H9 (cell line): ENCODE measurements around the gene RPS6KB2. TPM values are rescaled to one million over a fixed set of nuclear protein-coding genes. Genes with fewer than 3 reads are reported as not detected.

Source experiments
- DNase-seq: peaks from one replicate; pipeline ENCODE4 v3.0.0-alpha.2; 2017
- H2AFZ ChIP-seq: one replicate; pipeline ENCODE4 v1.6.1; 2013; ENCODE audit warnings: mild to moderate bottlenecking, low read length, control low read depth, moderate library complexity
- H2AK5ac ChIP-seq: 2 replicates; pipeline ENCODE4 v1.6.1; 2013; ENCODE audit warnings: low read length, control low read depth, mixed read lengths; ENCODE audit not compliant: insufficient read length
- H2BK120ac ChIP-seq: one replicate; pipeline ENCODE4 v1.6.1; 2013; ENCODE audit warnings: low read depth, mild to moderate bottlenecking, low read length, control low read depth, inconsistent platforms; ENCODE audit not compliant: poor library complexity, severe bottlenecking
- H2BK12ac ChIP-seq: 2 replicates; pipeline ENCODE4 v1.6.1; 2013; ENCODE audit warnings: low read length, control low read depth, mixed read lengths, low read depth; ENCODE audit not compliant: insufficient read length
- H2BK15ac ChIP-seq: 2 replicates; pipeline ENCODE4 v1.6.1; 2013; ENCODE audit warnings: low read depth, low read length, control low read depth
- H2BK20ac ChIP-seq: one replicate; pipeline ENCODE4 v1.6.1; 2013; ENCODE audit warnings: low read depth, mild to moderate bottlenecking, low read length, control low read depth, inconsistent platforms; ENCODE audit not compliant: poor library complexity, severe bottlenecking
- H2BK5ac ChIP-seq: 2 replicates; pipeline ENCODE4 v1.6.1; 2013; ENCODE audit warnings: low read length, control low read depth, mixed read lengths; ENCODE audit not compliant: insufficient read length
- H3K14ac ChIP-seq: 2 replicates; pipeline ENCODE4 v1.6.1; 2013; ENCODE audit warnings: low read length, control low read depth; ENCODE audit not compliant: insufficient read depth
- H3K18ac ChIP-seq: 2 replicates; pipeline ENCODE4 v1.6.1; 2013; ENCODE audit warnings: low read depth, mild to moderate bottlenecking, mixed read lengths, low read length, control low read depth; ENCODE audit not compliant: insufficient read length
- H3K23ac ChIP-seq: 2 replicates; pipeline ENCODE4 v1.6.1; 2013; ENCODE audit warnings: low read length, control low read depth, mixed read lengths, low read depth; ENCODE audit not compliant: insufficient read length
- H3K23me2 ChIP-seq: 2 replicates; pipeline ENCODE4 v1.6.1; 2013; ENCODE audit warnings: low read depth, mild to moderate bottlenecking, mixed read lengths, low read length, control low read depth; ENCODE audit not compliant: insufficient read length, poor library complexity, severe bottlenecking
- H3K27ac ChIP-seq: 2 replicates; pipeline ENCODE4 v1.5.1; 2013; ENCODE audit warnings: low read length, control low read depth, mixed read lengths, low read depth; ENCODE audit not compliant: insufficient read length
- H3K27me3 ChIP-seq: 2 replicates; pipeline ENCODE4 v1.6.1; 2013; ENCODE audit warnings: low read length, control low read depth, inconsistent platforms; ENCODE audit not compliant: insufficient read depth
- H3K4ac ChIP-seq: 2 replicates; pipeline ENCODE4 v1.6.1; 2013; ENCODE audit warnings: low read depth, mild to moderate bottlenecking, control low read depth, inconsistent platforms, low read length, moderate library complexity
- H3K4me1 ChIP-seq: 2 replicates; pipeline ENCODE4 v1.6.1; 2013; ENCODE audit warnings: low read length, control low read depth, inconsistent platforms; ENCODE audit not compliant: insufficient read depth
- H3K4me2 ChIP-seq: 2 replicates; pipeline ENCODE4 v1.6.1; 2013; ENCODE audit warnings: low read length, control low read depth, mixed read lengths; ENCODE audit not compliant: insufficient read length, insufficient read depth
- H3K56ac ChIP-seq: 2 replicates; pipeline ENCODE4 v1.6.1; 2013; ENCODE audit warnings: low read depth, mild to moderate bottlenecking, mixed read lengths, low read length, control low read depth; ENCODE audit not compliant: insufficient read length
- H3K79me1 ChIP-seq: 2 replicates; pipeline ENCODE4 v1.6.1; 2013; ENCODE audit warnings: low read depth, mild to moderate bottlenecking, moderate library complexity, low read length, control low read depth, inconsistent platforms; ENCODE audit not compliant: insufficient read depth, poor library complexity, severe bottlenecking
- H3K79me2 ChIP-seq: 2 replicates; pipeline ENCODE4 v1.6.1; 2013; ENCODE audit warnings: low read length, control low read depth, inconsistent platforms; ENCODE audit not compliant: insufficient read depth
- H3K9ac ChIP-seq: 2 replicates; pipeline ENCODE4 v1.6.1; 2013; ENCODE audit warnings: low read length, control low read depth, mixed read lengths; ENCODE audit not compliant: insufficient read length; ENCODE audit errors: extremely low read depth
- H3K9me3 ChIP-seq: one replicate; pipeline ENCODE4 v1.6.1; 2013; ENCODE audit warnings: low read depth, low read length, inconsistent platforms; ENCODE audit not compliant: control insufficient read depth
- H3T11ph ChIP-seq: one replicate; pipeline ENCODE4 v1.6.1; 2013; ENCODE audit warnings: mild to moderate bottlenecking, low read length, control low read depth, inconsistent platforms
- H4K20me1 ChIP-seq: one replicate; pipeline ENCODE4 v1.6.1; 2013; ENCODE audit not compliant: control insufficient read depth, insufficient read length, insufficient read depth
- H4K5ac ChIP-seq: 2 replicates; pipeline ENCODE4 v1.6.1; 2013; ENCODE audit warnings: low read depth, mild to moderate bottlenecking, mixed read lengths, low read length, control low read depth; ENCODE audit not compliant: insufficient read length
- H4K8ac ChIP-seq: replicated peaks from 2 replicates; pipeline ENCODE4 v1.6.1; 2013; ENCODE audit warnings: low read length, control low read depth, mixed read lengths, low read depth; ENCODE audit not compliant: insufficient read length
- H4K91ac ChIP-seq: 2 replicates; pipeline ENCODE4 v1.6.1; 2013; ENCODE audit warnings: low read depth, mild to moderate bottlenecking, moderate library complexity, mixed read lengths, low read length, control low read depth; ENCODE audit not compliant: insufficient read length
- H3K27ac Mint-ChIP-seq, 3 experiments: 2 replicates in 2 of 3; 3 replicates in 1 of 3; pipeline ENCODE4 v1.8.0; 2020 to 2021; ENCODE audit warnings: mixed read lengths in 3 of 3, mild to moderate bottlenecking in 1 of 3, moderate library complexity in 1 of 3
- H3K27me3 Mint-ChIP-seq: 2 replicates; pipeline ENCODE4 v1.8.0; 2021; ENCODE audit warnings: low read depth, mild to moderate bottlenecking, moderate library complexity, mixed read lengths
- H3K36me3 Mint-ChIP-seq, 3 experiments: 2 replicates in 2 of 3; 3 replicates in 1 of 3; pipeline ENCODE4 v1.8.0; 2020 to 2021; ENCODE audit warnings: low read depth in 3 of 3, mixed read lengths in 3 of 3; ENCODE audit not compliant: insufficient read depth in 1 of 3
- H3K4me1 Mint-ChIP-seq, 2 experiments: 2 replicates each; pipeline ENCODE4 v1.8.0; 2020; ENCODE audit warnings: mixed read lengths in 2 of 2
- H3K4me3 Mint-ChIP-seq, 2 experiments: 2 replicates in 1 of 2; 3 replicates in 1 of 2; pipeline ENCODE4 v1.8.0; 2020 to 2021; ENCODE audit warnings: mild to moderate bottlenecking in 2 of 2, mixed read lengths in 2 of 2, moderate library complexity in 1 of 2
- H3K9me3 Mint-ChIP-seq, 2 experiments: 2 replicates in 1 of 2; 3 replicates in 1 of 2; pipeline ENCODE4 v1.8.0; 2020; ENCODE audit warnings: mild to moderate bottlenecking in 2 of 2, mixed read lengths in 2 of 2, moderate library complexity in 1 of 2
- CTCF ChIP-seq: fragments of 200-600 bp; sonication (generic); conservative IDR thresholded peaks from 3 replicates; pipeline ENCODE4 v1.8.0; 2021; ENCODE audit warnings: antibody characterized with exemption, mild to moderate bottlenecking
- whole genome bisulfite sequencing: extraction: QIAGEN DNeasy Blood & Tissue Kit; methylation state at CpG from one replicate; pipeline ENCODE4 v1.1.7; 2013; ENCODE audit warnings: missing lambda C conversion rate, low lambda C conversion rate, mixed read lengths; ENCODE audit not compliant: insufficient read length; ENCODE audit errors: extremely low coverage; 5-methylcytosine and 5-hydroxymethylcytosine counted together
- total RNA-seq: library from RNA; stranded (reverse); gene quantifications from 2 replicates; pipeline ENCODE4 v1.2.1, GENCODE V29; 2021

The RPS6KB2 gene
- total RNA-seq, 1 experiment from 2014 or later = 51.7 TPM

- no CpG with 5 or more reads among the region's 3 CpGs for WGBS
- H3T11ph ChIP-seq = no peak overlapping the region
- no peak overlapping the region for H3K18ac ChIP-seq
- no peak overlapping the region for H4K8ac ChIP-seq
- Mint-ChIP-seq H3K9me3 (no peaks in the 10 kb centered on the region), H3K4me1 (peaks cover 23 to 26% of the 10 kb centered on the region in 2 experiments), H3K36me3 (no peaks in the 10 kb centered on the region), H3K27ac (no peak overlapping the region), H3K4me3 (no peak overlapping the region), H3K27me3 (peaks cover 35% of the 10 kb centered on the region)
- H3K79me2 ChIP-seq = no peaks in the 10 kb centered on the region
- no peak overlapping the region for H2AFZ ChIP-seq
- no peaks in the 10 kb centered on the region; the same call in 1 of the 2 replicates for H3K27me3 ChIP-seq
- H3K9me3 ChIP-seq = no peaks in the 10 kb centered on the region
- H3K14ac ChIP-seq = no peak overlapping the region
- no peak overlapping the region for H3K9ac ChIP-seq
- no peak overlapping the region for H4K5ac ChIP-seq
- TF ChIP-seq CTCF = no peak
- no peak overlapping the region for H2BK20ac ChIP-seq
- no peaks in the 10 kb centered on the region for H3K79me1 ChIP-seq
- H2AK5ac ChIP-seq = no peak overlapping the region
- DNase-seq = no peak
- H3K56ac ChIP-seq = no peak overlapping the region
- H3K23ac ChIP-seq = no peak overlapping the region
- no peak overlapping the region for H2BK12ac ChIP-seq
- no peaks in the 10 kb centered on the region for H3K23me2 ChIP-seq
- H3K4me1 ChIP-seq = no peaks in the 10 kb centered on the region; the same call in 1 of the 2 replicates
- H4K20me1 ChIP-seq = no peaks in the 10 kb centered on the region
- H2BK5ac ChIP-seq = no peak overlapping the region
- H2BK120ac ChIP-seq = no peak overlapping the region
- no peak overlapping the region for H2BK15ac ChIP-seq
- no peak overlapping the region for H3K27ac ChIP-seq
- no peak overlapping the region for H4K91ac ChIP-seq
- no peak overlapping the region for H3K4me2 ChIP-seq
- H3K4ac ChIP-seq = no peak overlapping the region
These were observed 43.4 kb upstream of the RPS6KB2 start for GRCh38 chr11:67384851-67385366.
